ENCODE results near the gene CLASRP.

The CLASRP gene

GRCh38 chr19:45070214-45070613 is 31.4 kb downstream of the CLASRP start:
- H3K27ac ChIP-seq (ENCODE audit: low read depth, low read length), result peak overlapping the region; percentile 16; the same call in 1 of the 2 replicates
- peaks cover 9% of the 10 kb centered on the region for H4K20me1 ChIP-seq (ENCODE audit: low read depth, low read length)
- H3K4me2 ChIP-seq (ENCODE audit: low read depth, low read length, poor library complexity, severe bottlenecking), result no peak overlapping the region
- H3K79me2 ChIP-seq (ENCODE audit: insufficient read depth, low read length), result peaks cover 21% of the 10 kb centered on the region
- H3F3A ChIP-seq (ENCODE audit: insufficient read depth), result peaks cover 19% of the 10 kb centered on the region
- TF ChIP-seq CTCF (IDR thresholded peaks at IDR 0.05; ENCODE audit: insufficient read depth, low read length, poor library complexity, severe bottlenecking) (no peak), EZH2phosphoT487 (conservative IDR thresholded peaks at IDR 0.05; ENCODE audit: low read length) (no peak)
- H2AFZ ChIP-seq (ENCODE audit: low read depth, low read length, severe bottlenecking), result no peak overlapping the region
- H3K4me3 ChIP-seq (ENCODE audit: insufficient read depth, low read length, poor library complexity, severe bottlenecking), result no peak overlapping the region
- H3K9me2 ChIP-seq (replicated peaks; ENCODE audit: insufficient read depth, low read length), result no peaks in the 10 kb centered on the region
- H3K27me3 ChIP-seq (ENCODE audit: low read length), result no peaks in the 10 kb centered on the region
- no peaks in the 10 kb centered on the region for H3K9me3 ChIP-seq (ENCODE audit: insufficient read depth, low read length)
- H3K36me3 ChIP-seq (ENCODE audit: low read length), result peaks cover 8% of the 10 kb centered on the region; the same call in 1 of the 2 replicates
- H3K9ac ChIP-seq (ENCODE audit: low read length), result no peak overlapping the region

GRCh38 chr19:45070861-45071544 is 32.2 kb downstream of the CLASRP start:
- no peak overlapping the region for H3K27ac ChIP-seq (ENCODE audit: low read depth, low read length)
- no peak overlapping the region for H3K4me3 ChIP-seq (ENCODE audit: insufficient read depth, low read length, poor library complexity, severe bottlenecking)
- H3K27me3 ChIP-seq (ENCODE audit: low read length), result no peaks in the 10 kb centered on the region
- H3K9me3 ChIP-seq (ENCODE audit: insufficient read depth, low read length), result no peaks in the 10 kb centered on the region
- no peak overlapping the region for H3K9ac ChIP-seq (ENCODE audit: low read length)
- no peaks in the 10 kb centered on the region for H3K9me2 ChIP-seq (replicated peaks; ENCODE audit: insufficient read depth, low read length)
- peaks cover 19% of the 10 kb centered on the region for H3F3A ChIP-seq (ENCODE audit: insufficient read depth)
- H2AFZ ChIP-seq (ENCODE audit: low read depth, low read length, severe bottlenecking), result no peak overlapping the region
- no peak overlapping the region for H3K4me2 ChIP-seq (ENCODE audit: low read depth, low read length, poor library complexity, severe bottlenecking)
- H3K36me3 ChIP-seq (ENCODE audit: low read length), result peaks cover 8% of the 10 kb centered on the region; the same call in 1 of the 2 replicates
- TF ChIP-seq EZH2phosphoT487 (conservative IDR thresholded peaks at IDR 0.05; ENCODE audit: low read length) (no peak), CTCF (IDR thresholded peaks at IDR 0.05; ENCODE audit: insufficient read depth, low read length, poor library complexity, severe bottlenecking) (no peak)
- H3K79me2 ChIP-seq (ENCODE audit: insufficient read depth, low read length), result peaks cover 26% of the 10 kb centered on the region
- H4K20me1 ChIP-seq (ENCODE audit: low read depth, low read length), result peaks cover 9% of the 10 kb centered on the region

GRCh38 chr19:45071545-45071938 is 32.7 kb downstream of the CLASRP start:
- Histone ChIP-seq H3K36me3 (ENCODE audit: low read length) (peaks cover 8% of the 10 kb centered on the region; the same call in 1 of the 2 replicates), H3K79me2 (ENCODE audit: insufficient read depth, low read length) (peaks cover 28% of the 10 kb centered on the region), H3K27me3 (ENCODE audit: low read length) (no peaks in the 10 kb centered on the region), H3K4me3 (ENCODE audit: insufficient read depth, low read length, poor library complexity, severe bottlenecking) (no peak overlapping the region), H3K9me2 (replicated peaks; ENCODE audit: insufficient read depth, low read length) (no peaks in the 10 kb centered on the region), H3F3A (ENCODE audit: insufficient read depth) (peaks cover 20% of the 10 kb centered on the region), H3K9ac (ENCODE audit: low read length) (no peak overlapping the region), H2AFZ (ENCODE audit: low read depth, low read length, severe bottlenecking) (no peak overlapping the region), H3K9me3 (ENCODE audit: insufficient read depth, low read length) (no peaks in the 10 kb centered on the region), H3K4me2 (ENCODE audit: low read depth, low read length, poor library complexity, severe bottlenecking) (no peak overlapping the region), H3K27ac (ENCODE audit: low read depth, low read length) (no peak overlapping the region), H4K20me1 (ENCODE audit: low read depth, low read length) (peaks cover 9% of the 10 kb centered on the region)
- TF ChIP-seq CTCF (IDR thresholded peaks at IDR 0.05; ENCODE audit: insufficient read depth, low read length, poor library complexity, severe bottlenecking) (no peak), EZH2phosphoT487 (conservative IDR thresholded peaks at IDR 0.05; ENCODE audit: low read length) (no peak)

Data from SU-DHL-6 (cell line).